Mesenchymal stem cell (in vitro differentiated cells and primary cell): ENCODE measurements around the gene RSL1D1.

ENCODE experiments used
- DNase-seq: peaks from one replicate; pipeline ENCODE4 v3.0.0-alpha.2; 2013
- H2AFZ ChIP-seq: one replicate; pipeline ENCODE4 v1.6.1; 2013; ENCODE audit warnings: low read depth, mild to moderate bottlenecking, control low read depth, inconsistent platforms, low read length, moderate library complexity
- H2AK5ac ChIP-seq: 2 replicates; pipeline ENCODE4 v1.6.1; 2013; ENCODE audit warnings: low read length, moderate library complexity, mild to moderate bottlenecking, inconsistent platforms; ENCODE audit not compliant: severe bottlenecking
- H2BK120ac ChIP-seq: one replicate; pipeline ENCODE4 v1.6.1; 2013; ENCODE audit warnings: low read depth, mild to moderate bottlenecking, inconsistent platforms, low read length, moderate library complexity
- H2BK12ac ChIP-seq, 2 experiments: one replicate each; pipeline ENCODE4 v1.6.1; 2013; ENCODE audit warnings: inconsistent platforms in 2 of 2, low read length in 2 of 2, mild to moderate bottlenecking in 2 of 2, moderate library complexity in 2 of 2, control low read depth in 1 of 2
- H2BK15ac ChIP-seq: one replicate; pipeline ENCODE4 v1.6.1; 2013; ENCODE audit warnings: mild to moderate bottlenecking, low read depth, inconsistent platforms; ENCODE audit not compliant: poor library complexity, severe bottlenecking
- H2BK5ac ChIP-seq: 2 replicates; pipeline ENCODE4 v1.6.1; 2013; ENCODE audit warnings: low read depth, mild to moderate bottlenecking, low read length, control low read depth, inconsistent platforms; ENCODE audit not compliant: poor library complexity, severe bottlenecking
- H3K14ac ChIP-seq, 2 experiments: one replicate each; pipeline ENCODE4 v1.6.1; 2013; ENCODE audit warnings: inconsistent platforms in 2 of 2, low read length in 2 of 2, control low read depth in 1 of 2, mild to moderate bottlenecking in 1 of 2, moderate library complexity in 1 of 2
- H3K18ac ChIP-seq, 2 experiments: one replicate each; pipeline ENCODE4 v1.6.1; 2013; ENCODE audit warnings: inconsistent platforms in 2 of 2, low read length in 2 of 2, control low read depth in 1 of 2, low read depth in 1 of 2, mild to moderate bottlenecking in 1 of 2
- H3K23ac ChIP-seq, 2 experiments: one replicate each; pipeline ENCODE4 v1.6.1; 2013; ENCODE audit warnings: inconsistent platforms in 2 of 2, low read length in 2 of 2, mild to moderate bottlenecking in 2 of 2, moderate library complexity in 2 of 2, control low read depth in 1 of 2
- H3K27ac ChIP-seq: 2 replicates; pipeline ENCODE4 v1.5.1; 2013; ENCODE audit warnings: mild to moderate bottlenecking, moderate library complexity, low read length, control low read depth, inconsistent platforms; ENCODE audit not compliant: poor library complexity, severe bottlenecking
- H3K27me3 ChIP-seq, 2 experiments: 2 replicates each; pipeline versions ENCODE4 v1.6.1 to v1.7.0; 2013; ENCODE audit warnings: low read length in 2 of 2, mild to moderate bottlenecking in 2 of 2, moderate library complexity in 2 of 2, control low read depth in 1 of 2, inconsistent platforms in 1 of 2; ENCODE audit not compliant: control insufficient read depth in 1 of 2, insufficient read depth in 1 of 2
- H3K36me3 ChIP-seq, 2 experiments: 2 replicates each; pipeline versions ENCODE4 v1.6.1 to v1.7.0; 2013; ENCODE audit warnings: low read length in 2 of 2, control low read depth in 1 of 2, inconsistent platforms in 1 of 2, low read depth in 1 of 2, mild to moderate bottlenecking in 1 of 2; ENCODE audit not compliant: insufficient read depth in 2 of 2, control insufficient read depth in 1 of 2
- H3K4ac ChIP-seq, 2 experiments: one replicate each; pipeline ENCODE4 v1.6.1; 2013; ENCODE audit warnings: inconsistent platforms in 2 of 2, low read length in 2 of 2, mild to moderate bottlenecking in 2 of 2, moderate library complexity in 2 of 2, control low read depth in 1 of 2, low read depth in 1 of 2
- H3K4me1 ChIP-seq: 2 replicates; pipeline ENCODE4 v1.6.1; 2013; ENCODE audit warnings: low read depth, low read length, control low read depth; ENCODE audit not compliant: control insufficient read depth, insufficient read depth
- H3K4me2 ChIP-seq: 2 replicates; pipeline ENCODE4 v1.6.1; 2013; ENCODE audit warnings: low read length, mild to moderate bottlenecking, inconsistent platforms; ENCODE audit not compliant: poor library complexity, severe bottlenecking
- H3K4me3 ChIP-seq, 2 experiments: 2 replicates each; pipeline versions ENCODE4 v1.5.1 to v1.7.0; 2013; ENCODE audit warnings: low read length in 2 of 2, mild to moderate bottlenecking in 2 of 2, control low read depth in 1 of 2, low read depth in 1 of 2; ENCODE audit not compliant: insufficient read depth in 1 of 2
- H3K79me1 ChIP-seq: replicated peaks from 2 replicates; pipeline ENCODE4 v1.6.1; 2013; ENCODE audit warnings: mild to moderate bottlenecking, control low read depth, low read length, inconsistent platforms; ENCODE audit not compliant: poor library complexity, severe bottlenecking
- H3K9ac ChIP-seq: 2 replicates; pipeline ENCODE4 v1.7.0; 2013; ENCODE audit warnings: mild to moderate bottlenecking, low read length, moderate library complexity
- H3K9me3 ChIP-seq: 2 replicates; pipeline ENCODE4 v1.7.0; 2013; ENCODE audit warnings: mild to moderate bottlenecking, low read length; ENCODE audit not compliant: control insufficient read depth
- H4K8ac ChIP-seq: one replicate; pipeline ENCODE4 v1.6.1; 2013; ENCODE audit warnings: inconsistent platforms, mild to moderate bottlenecking, low read length, moderate library complexity
- H4K91ac ChIP-seq: one replicate; pipeline ENCODE4 v1.6.1; 2013; ENCODE audit warnings: mild to moderate bottlenecking, low read length, inconsistent platforms
- WGBS: methylation state at CpG from one replicate; pipeline ENCODE4 v1.1.7; 2013; ENCODE audit warnings: mixed read lengths; 5-methylcytosine and 5-hydroxymethylcytosine counted together

Gene RSL1D1

GRCh38 chr16:11844499-11844898, 6.8 kb downstream of the RSL1D1 start:
- peaks cover 60 to 93% of the 10 kb centered on the region in 2 experiments for H3K36me3 ChIP-seq
- no peak overlapping the region for H2BK5ac ChIP-seq
- H3K79me1 ChIP-seq = peaks cover 28% of the 10 kb centered on the region
- H3K4me1 ChIP-seq = peaks cover 7% of the 10 kb centered on the region
- H3K23ac ChIP-seq = no peak overlapping the region
- no peak overlapping the region for H2BK12ac ChIP-seq
- no peaks in the 10 kb centered on the region for H3K27me3 ChIP-seq
- H4K91ac ChIP-seq = no peak overlapping the region
- H3K4me2 ChIP-seq = no peak overlapping the region
- no peak overlapping the region for H2AK5ac ChIP-seq
- 95% methylated on average over 4 of the region's 4 CpGs for WGBS
- no peak overlapping the region for H3K4me3 ChIP-seq
- no peak overlapping the region for H3K14ac ChIP-seq
- no peak overlapping the region for H2AFZ ChIP-seq
- no peak overlapping the region for H4K8ac ChIP-seq
- no peaks in the 10 kb centered on the region for H3K9me3 ChIP-seq
- H3K4ac ChIP-seq = no peak overlapping the region
- H3K27ac ChIP-seq = no peak overlapping the region
- H3K9ac ChIP-seq = no peak overlapping the region
- DNase-seq = no peak
- no peak overlapping the region for H2BK120ac ChIP-seq
- H2BK15ac ChIP-seq = no peak overlapping the region
- no peak overlapping the region for H3K18ac ChIP-seq

GRCh38 chr16:11843861-11844260, 7.5 kb downstream of the RSL1D1 start:
- Histone ChIP-seq H3K4ac (no peak overlapping the region), H3K27me3 (no peaks in the 10 kb centered on the region), H2AK5ac (no peak overlapping the region), H2BK5ac (no peak overlapping the region), H3K4me2 (no peak overlapping the region), H3K4me3 (no peak overlapping the region), H3K9me3 (no peaks in the 10 kb centered on the region), H3K23ac (no peak overlapping the region), H2BK15ac (no peak overlapping the region), H3K27ac (no peak overlapping the region), H3K9ac (no peak overlapping the region), H3K4me1 (peaks cover 4% of the 10 kb centered on the region), H3K14ac (no peak overlapping the region), H3K18ac (no peak overlapping the region), H2AFZ (no peak overlapping the region), H3K79me1 (peaks cover 28% of the 10 kb centered on the region), H4K91ac (no peak overlapping the region), H3K36me3 (peaks cover 59 to 91% of the 10 kb centered on the region in 2 experiments), H2BK12ac (no peak overlapping the region), H4K8ac (no peak overlapping the region), H2BK120ac (no peak overlapping the region)
- WGBS = over 99% methylated on average over 5 of the region's 5 CpGs
- DNase-seq = no peak

- Histone ChIP-seq H3K27ac (no peak overlapping the region), H2BK15ac (no peak overlapping the region), H3K18ac (no peak overlapping the region), H3K36me3 (peaks cover 60 to 92% of the 10 kb centered on the region in 2 experiments), H2BK120ac (no peak overlapping the region), H2BK12ac (no peak overlapping the region), H2AFZ (no peak overlapping the region), H2AK5ac (no peak overlapping the region), H3K23ac (no peak overlapping the region), H2BK5ac (no peak overlapping the region), H3K4ac (no peak overlapping the region), H3K9ac (no peak overlapping the region), H3K14ac (no peak overlapping the region), H3K4me2 (no peak overlapping the region), H4K91ac (peak overlapping the region; percentile 62), H4K8ac (no peak overlapping the region), H3K4me1 (no peaks in the 10 kb centered on the region), H3K9me3 (no peaks in the 10 kb centered on the region), H3K79me1 (peaks cover 28% of the 10 kb centered on the region), H3K4me3 (no peak overlapping the region), H3K27me3 (no peaks in the 10 kb centered on the region)
- 96% methylated on average over 8 of the region's 11 CpGs for WGBS
- no peak for DNase-seq
Measured at GRCh38 chr16:11843206-11843605, 8.1 kb downstream of the RSL1D1 start.

GRCh38 chr16:11841026-11841425, 10.3 kb downstream of the RSL1D1 start:
- Histone ChIP-seq H4K91ac (no peak overlapping the region), H4K8ac (no peak overlapping the region), H3K4me1 (peaks cover 5% of the 10 kb centered on the region), H3K9me3 (no peaks in the 10 kb centered on the region), H3K79me1 (peaks cover 28% of the 10 kb centered on the region), H2AK5ac (no peak overlapping the region), H3K4ac (no peak overlapping the region), H3K18ac (no peak overlapping the region), H3K4me3 (no peak overlapping the region), H2BK12ac (no peak overlapping the region), H3K36me3 (peaks cover 62 to 93% of the 10 kb centered on the region in 2 experiments), H3K27ac (no peak overlapping the region), H3K27me3 (no peaks in the 10 kb centered on the region), H3K23ac (no peak overlapping the region), H2BK5ac (no peak overlapping the region), H3K14ac (no peak overlapping the region), H2BK120ac (no peak overlapping the region), H3K4me2 (no peak overlapping the region), H2AFZ (no peak overlapping the region), H2BK15ac (no peak overlapping the region), H3K9ac (no peak overlapping the region)
- 96% methylated on average over 7 of the region's 7 CpGs for WGBS
- no peak for DNase-seq
